ENCODE results near the gene WDR1. TPM values are rescaled to one million over a fixed set of nuclear protein-coding genes. Genes with fewer than 3 reads are reported as not detected.

WDR1 gene
- total and polyA plus RNA-seq, 2 donors (not counting 3 experiments of a cell fraction or from before 2014, with no cell fraction given) = 590 to 660 TPM

DNA sequence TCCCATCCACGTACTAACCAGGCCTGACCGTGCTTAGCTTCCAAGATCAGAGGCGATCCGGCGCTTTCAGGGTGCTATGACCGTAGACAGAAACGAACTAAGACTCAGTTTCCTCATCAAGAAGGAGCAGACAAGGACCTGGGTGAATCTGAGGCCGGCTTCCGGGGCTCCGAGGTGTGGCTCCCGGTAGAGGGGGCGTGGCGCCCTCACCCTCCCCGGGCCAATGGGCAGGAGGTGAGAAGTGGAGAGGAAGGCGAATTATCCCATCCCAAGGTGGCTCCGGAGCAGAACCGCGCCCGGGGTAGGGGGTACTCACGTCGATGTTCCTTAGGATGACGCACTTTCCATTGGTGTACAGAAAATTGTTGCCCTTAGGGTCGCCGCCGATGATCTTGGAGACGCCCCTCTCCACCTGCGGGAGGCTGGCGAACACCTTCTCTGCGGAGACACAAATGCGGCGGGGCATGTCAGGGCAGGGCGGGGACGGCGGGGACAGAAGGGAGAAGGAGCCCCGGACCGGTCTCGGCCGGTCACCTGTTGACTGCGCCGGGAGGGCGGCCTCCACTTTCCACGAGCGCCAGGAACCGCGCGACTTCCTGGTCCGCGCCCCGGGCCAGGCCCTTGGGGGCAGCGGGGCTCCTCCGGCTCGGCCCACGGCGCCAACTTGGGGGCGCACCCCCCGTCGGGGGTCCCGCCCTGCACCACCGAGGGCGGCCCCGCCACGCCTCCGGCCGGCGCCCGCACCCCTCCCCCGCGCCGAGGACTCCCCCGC lies 616 bp downstream of the WDR1 start:
- Histone ChIP-seq H3K9me3 (replicated peaks; ENCODE audit: control insufficient read depth, insufficient read depth, low read length) (no peaks in the 10 kb centered on the region), H3K4me2 (ENCODE audit: insufficient read depth, low read length) (peak overlapping the region; percentile 66), H3K79me2 (ENCODE audit: control insufficient read depth, insufficient read depth, low read length) (peaks cover 53% of the 10 kb centered on the region), H3K9me1 (replicated peaks; ENCODE audit: control insufficient read depth, extremely low read depth, insufficient read depth, low read length) (no peaks in the 10 kb centered on the region), H4K20me1 (replicated peaks; ENCODE audit: control insufficient read depth, extremely low read depth, insufficient read depth, low read length) (peaks cover 2% of the 10 kb centered on the region), H2AFZ (ENCODE audit: low read depth, low read length) (no peak overlapping the region), H3K36me3 (ENCODE audit: control insufficient read depth in 2 of 2, extremely low read depth in 1 of 2, insufficient read depth in 2 of 2, low read length in 2 of 2) (peaks cover 22 to 28% of the 10 kb centered on the region in 2 experiments), H3K27ac (ENCODE audit: insufficient read depth, low read depth, low read length) (peak overlapping the region; percentile 37), H3K9ac (replicated peaks; ENCODE audit: extremely low read depth, insufficient read depth, low read length) (peak overlapping the region; percentile 58), H3K27me3 (ENCODE audit: control insufficient read depth in 2 of 2, insufficient read depth in 2 of 2, low read length in 2 of 2) (no peaks in the 10 kb centered on the region), H3K4me3 (replicated peaks in 1 of 3; ENCODE audit: insufficient read depth in 1 of 3, low read depth in 1 of 3, low read length in 3 of 3) (peak overlapping the region; percentile 2 to 91 (median 60)), H3K4me1 (ENCODE audit: control insufficient read depth, extremely low read depth, insufficient read depth, low read length) (peaks cover 37% of the 10 kb centered on the region)
- ChIA-PET CTCF (interaction anchor here (0.8 to 3.4 kb wide), 13 partner anchors 8 to 42 kb away, joined by 3 to 13 read pairs (median 4); no protein-coding TSS in a partner anchor), POLR2A (interaction anchor here (0.5 to 5.4 kb wide), 24 partner anchors 8 to 1632 kb away, joined by 3 to 110 read pairs (median 6); partner anchors contain the start of gene ZNF518B)
- no TSS peak for BruUV-seq (replicated peaks)
- intact Hi-C loops (cut with micrococcal nuclease) = loop anchor here (1.0 to 10.0 kb wide), 7 partner anchors 10 to 1629 kb away; partner anchors contain the start of gene ZNF518B
- no peak for DNase-seq (ENCODE audit: low read depth, low spot score)
- TF ChIP-seq JUN (IDR thresholded peaks at IDR 0.05; ENCODE audit: borderline replicate concordance, insufficient read depth, insufficient read length, low read depth) (no peak), MYC (IDR thresholded peaks at IDR 0.05; ENCODE audit: low read depth, low read length) (no peak), POLR2A (IDR thresholded peaks at IDR 0.05; ENCODE audit: low read depth, low read length) (no peak), EZH2 (IDR thresholded peaks at IDR 0.05; ENCODE audit: borderline replicate concordance, low read depth, low read length, severe bottlenecking) (no peak), GATA2 (IDR thresholded peaks at IDR 0.05; ENCODE audit: insufficient read depth, insufficient read length, low read depth, low read length) (no peak), FOS (IDR thresholded peaks at IDR 0.05; ENCODE audit: borderline replicate concordance, insufficient read depth, low read length) (no peak)
- dilution Hi-C loops (cut with MboI; ENCODE audit: extremely low pct_ligation_motif_present, low sequenced_read_pairs) = no loop called here
- FAIRE-seq = no peak
